HG02571 (cell line): Measurements from ENCODE around the gene ERCC6.

Experiments used
- ATAC-seq: cut with Tn5 transposase; IDR thresholded peaks from one replicate; pipeline ENCODE4 v1.9.1; 2021; ENCODE audit warnings: mild to moderate bottlenecking, moderate library complexity; ENCODE audit not compliant: unreplicated experiment

ERCC6 gene

DNA sequence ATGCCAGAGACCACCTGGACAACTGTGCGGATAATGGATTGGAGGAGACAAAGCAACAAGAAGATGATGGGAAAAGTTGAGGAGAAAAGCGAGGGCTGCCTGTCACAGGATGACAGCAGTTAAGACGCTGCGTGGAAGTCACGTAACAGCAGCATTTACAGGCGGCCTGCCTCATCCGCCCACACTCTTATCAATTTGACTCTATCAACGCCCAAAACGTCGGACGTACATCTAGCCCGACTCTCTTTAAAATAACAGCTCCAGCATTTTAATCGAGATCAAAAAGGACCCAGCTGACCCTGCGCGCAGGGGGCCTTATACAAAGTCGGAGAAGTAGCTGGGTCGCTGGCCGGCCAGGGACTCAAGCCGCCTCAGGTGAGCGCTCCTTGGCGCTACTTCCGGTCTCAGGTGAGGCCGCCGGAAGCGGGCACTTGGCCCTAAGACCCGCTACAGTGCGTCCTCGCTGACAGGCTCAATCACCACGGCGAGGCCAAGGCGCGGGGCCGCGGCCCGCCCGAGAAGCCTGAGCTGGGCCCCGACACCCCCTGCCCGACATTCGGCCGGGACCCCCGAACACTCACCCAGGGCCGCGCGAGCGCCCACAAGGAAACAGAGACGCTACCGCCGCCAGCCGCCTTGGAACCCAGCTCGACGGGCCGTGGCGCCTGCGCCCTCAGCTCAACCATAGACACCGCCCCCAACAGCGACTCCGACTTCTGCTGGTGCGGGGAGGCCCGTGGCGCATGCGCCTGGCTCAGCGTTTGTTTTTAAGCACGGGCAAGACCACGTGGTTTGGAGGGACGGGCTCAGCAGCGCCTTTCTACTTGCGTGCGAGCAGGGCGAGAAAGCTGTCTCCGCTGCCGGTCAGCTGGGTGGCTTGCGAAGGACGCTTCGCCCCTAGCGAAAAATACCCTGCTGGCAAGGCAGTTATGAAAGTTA lies at the start of gene ERCC6:
Gene ERCC6 (minus strand): TSS at position 741 of the 939 bp plus-strand sequence.
- ATAC-seq: peak; percentile 86

DNA sequence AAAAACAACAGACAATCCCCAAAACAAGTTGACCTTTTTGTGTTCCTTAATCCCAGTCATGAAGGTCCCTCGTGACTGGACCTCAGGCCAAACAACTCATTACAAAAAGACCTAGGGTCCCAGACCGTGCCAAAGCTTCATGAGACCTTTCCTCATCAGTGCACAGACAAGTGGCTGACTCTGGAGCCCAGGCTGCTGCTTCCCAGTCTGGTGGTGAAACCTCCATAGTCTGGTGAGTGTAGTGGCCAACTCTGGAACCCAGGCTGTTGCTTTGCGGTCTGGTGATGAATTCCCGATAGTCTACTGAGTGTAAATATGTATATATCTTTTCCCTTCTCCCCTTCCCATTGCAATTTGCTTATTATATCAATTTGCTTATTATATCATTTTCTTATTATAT lies 49.1 kb upstream of the ERCC6 start:
- ATAC-seq: no peak

- ATAC-seq: no peak
These were observed 46.5 kb upstream of the ERCC6 start for GRCh38 chr10:49585387-49585786.

GRCh38 chr10:49579621-49580020 lies 40.7 kb upstream of the ERCC6 start:
- no peak for ATAC-seq

DNA sequence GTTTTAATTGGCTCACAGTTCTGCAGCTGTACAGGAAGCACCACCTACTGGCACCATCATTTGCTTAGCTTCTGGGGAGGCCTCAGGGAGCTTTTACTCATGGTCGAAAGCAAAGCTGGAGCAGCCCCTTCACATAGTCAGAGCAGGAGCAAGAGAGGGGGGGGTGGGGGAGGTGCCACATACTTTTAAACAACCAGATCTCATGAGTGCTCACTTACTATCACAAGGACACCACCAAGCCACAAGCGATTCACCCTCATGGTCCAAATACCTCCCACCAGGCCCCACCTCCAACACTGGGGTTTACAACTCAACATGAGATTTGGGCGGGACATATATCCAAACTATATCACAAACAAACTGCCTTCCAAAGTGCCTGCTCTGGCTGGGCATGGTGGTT lies 39.5 kb upstream of the ERCC6 start:
- ATAC-seq: no peak

DNA sequence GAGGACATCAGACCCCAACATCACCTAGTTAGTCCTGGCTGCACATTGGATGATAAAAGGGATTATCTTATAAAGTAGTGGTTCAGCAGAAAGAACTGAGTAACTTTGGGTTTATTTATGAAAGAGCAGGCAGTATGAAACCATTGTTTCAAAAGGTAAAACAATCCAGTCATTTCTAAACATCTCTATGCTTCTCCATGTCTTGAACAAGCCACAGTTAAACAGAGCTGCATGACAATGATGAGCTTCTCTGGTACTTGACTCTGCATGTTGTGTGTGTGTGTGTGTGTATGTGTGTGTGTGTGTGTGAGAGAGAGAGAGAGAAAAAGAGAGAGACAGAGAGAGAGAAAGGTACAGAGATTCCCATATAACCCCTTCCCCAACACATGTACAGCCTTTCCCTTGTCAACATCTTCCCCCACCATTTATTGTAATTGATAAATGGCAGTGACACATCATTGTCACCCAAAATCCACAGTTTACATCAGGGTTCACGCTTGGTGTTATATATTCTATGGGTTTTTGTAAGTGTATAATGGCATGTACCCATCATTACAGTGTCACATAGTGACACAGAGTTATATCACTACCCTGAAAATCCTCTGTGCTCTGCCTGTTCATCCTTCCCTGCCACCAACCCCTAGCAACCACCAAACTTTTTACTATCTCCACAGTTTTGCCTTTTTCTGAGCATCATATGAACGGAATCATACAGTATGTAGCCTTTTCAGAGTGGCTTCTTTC lies 38.4 kb upstream of the ERCC6 start:
- no peak for ATAC-seq

DNA sequence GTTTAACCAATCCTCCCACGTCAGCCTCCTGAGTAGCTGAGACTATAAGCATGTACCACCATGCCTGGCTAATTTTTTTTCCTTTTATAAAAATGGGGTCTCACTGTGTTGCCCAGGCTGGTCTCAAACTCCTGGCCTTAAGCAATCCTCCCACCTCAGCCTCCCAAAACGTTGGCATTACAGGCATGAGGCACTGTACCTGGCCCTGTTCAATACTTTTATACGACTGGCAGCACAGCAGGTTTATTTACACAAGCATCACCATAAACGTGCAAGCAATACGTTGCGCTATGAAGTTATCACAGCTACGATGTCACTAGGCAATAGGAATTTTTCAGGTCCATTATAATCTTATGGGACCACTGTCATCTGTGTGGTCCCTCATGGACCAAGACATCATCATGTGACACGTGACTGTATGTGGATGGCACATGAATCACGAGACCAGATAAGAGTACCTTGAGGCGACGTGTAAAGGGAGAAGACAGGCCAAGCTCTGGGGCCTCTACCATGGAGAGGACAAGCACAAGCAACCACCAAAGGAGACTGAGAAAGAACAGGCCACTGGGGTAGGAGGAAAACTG lies 36.7 kb upstream of the ERCC6 start:
- ATAC-seq: no peak

- no peak for ATAC-seq
These were observed 33.7 kb upstream of the ERCC6 start for GRCh38 chr10:49572594-49573114.

- ATAC-seq: no peak
These were observed 32.5 kb upstream of the ERCC6 start for GRCh38 chr10:49571388-49571787.

- ATAC-seq: no peak
These were observed 30.2 kb upstream of the ERCC6 start for GRCh38 chr10:49569031-49569631.

DNA sequence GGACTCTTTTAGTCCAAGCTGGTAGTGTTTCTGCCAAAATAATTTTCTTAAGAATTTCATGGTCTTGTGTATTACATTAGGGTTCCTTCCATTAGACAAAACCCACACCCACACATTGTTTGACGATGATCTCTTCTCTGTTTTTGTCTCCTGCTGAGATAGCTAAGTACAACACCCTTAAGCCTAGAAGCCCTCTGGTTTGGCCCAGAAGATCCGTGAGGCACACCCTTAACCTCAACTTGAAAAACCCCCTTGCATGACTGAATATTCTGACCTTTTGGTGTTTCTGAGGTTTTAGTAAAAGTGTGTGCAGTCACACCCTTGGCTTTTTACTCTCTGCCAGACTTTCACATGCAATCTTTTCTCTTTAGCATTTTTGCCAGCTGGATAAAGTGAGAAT lies 29.3 kb upstream of the ERCC6 start:
- no peak for ATAC-seq

DNA sequence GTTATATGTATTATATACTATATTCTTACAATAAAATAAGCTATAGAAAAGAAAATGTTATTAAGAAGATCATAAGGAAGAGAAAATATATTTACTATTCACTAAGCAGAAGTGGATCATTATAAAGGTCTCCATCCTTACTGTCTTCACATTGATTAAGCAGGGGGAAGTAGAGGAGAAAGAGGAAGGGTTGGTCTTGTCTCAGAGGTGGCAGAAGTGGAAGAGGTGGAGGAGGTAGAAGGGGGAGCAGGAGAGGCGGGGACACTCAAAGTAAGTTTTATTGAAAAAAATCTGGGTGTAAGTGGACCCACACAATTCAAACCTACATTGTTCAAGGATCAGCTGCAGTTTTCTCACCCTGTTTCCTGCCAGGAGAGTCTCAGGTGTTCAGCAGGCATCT lies 28.9 kb upstream of the ERCC6 start:
- ATAC-seq: no peak

DNA sequence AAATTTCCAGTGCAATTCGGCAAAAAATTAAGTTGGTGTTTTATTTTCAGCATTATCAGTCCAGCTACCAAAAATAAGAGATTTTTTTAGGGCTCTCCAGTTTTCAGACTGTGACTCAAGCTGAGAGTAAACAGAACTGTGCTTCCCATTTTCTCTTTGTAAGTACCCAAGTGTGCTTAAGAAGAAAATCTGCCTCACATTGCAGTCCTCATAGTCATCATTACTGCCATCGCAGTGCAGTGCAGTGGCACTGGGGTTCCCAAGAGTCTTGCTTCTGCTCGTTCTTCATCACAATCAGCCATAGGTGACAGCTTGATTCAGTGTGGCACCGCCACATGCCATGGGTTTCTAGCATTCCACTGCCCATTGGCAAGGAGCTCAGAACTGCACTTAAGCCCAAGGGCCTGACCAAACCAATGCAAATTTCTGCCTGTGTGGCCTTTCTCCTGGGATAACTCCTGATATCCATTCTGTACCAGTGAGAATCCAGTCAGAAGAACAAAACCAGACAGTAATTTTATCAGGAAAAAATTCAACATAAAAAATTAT lies 25.6 kb upstream of the ERCC6 start:
- ATAC-seq: no peak

DNA sequence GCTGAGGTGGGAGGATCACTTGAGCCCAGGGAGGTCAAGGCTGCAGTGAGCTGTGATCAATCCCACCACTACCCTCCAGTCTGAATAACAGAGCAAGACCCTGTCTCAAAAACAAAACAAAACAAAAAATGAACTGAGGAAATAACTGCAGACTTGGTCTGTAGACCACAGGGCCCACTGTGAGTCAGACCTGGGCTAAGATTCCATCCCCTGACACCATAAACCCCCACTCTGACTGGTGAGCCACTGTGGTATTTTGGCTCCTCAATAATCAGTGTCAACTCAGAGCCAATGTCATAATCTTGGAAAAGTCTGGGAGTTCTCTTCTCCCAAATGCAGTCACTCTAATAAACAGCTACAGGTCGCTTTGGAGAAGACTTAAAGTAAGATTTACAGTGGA lies 24.0 kb upstream of the ERCC6 start:
- ATAC-seq: no peak

GRCh38 chr10:49560526-49560925 lies 21.6 kb upstream of the ERCC6 start:
- no peak for ATAC-seq

GRCh38 chr10:49559476-49559875 lies 20.6 kb upstream of the ERCC6 start:
- ATAC-seq: no peak

DNA sequence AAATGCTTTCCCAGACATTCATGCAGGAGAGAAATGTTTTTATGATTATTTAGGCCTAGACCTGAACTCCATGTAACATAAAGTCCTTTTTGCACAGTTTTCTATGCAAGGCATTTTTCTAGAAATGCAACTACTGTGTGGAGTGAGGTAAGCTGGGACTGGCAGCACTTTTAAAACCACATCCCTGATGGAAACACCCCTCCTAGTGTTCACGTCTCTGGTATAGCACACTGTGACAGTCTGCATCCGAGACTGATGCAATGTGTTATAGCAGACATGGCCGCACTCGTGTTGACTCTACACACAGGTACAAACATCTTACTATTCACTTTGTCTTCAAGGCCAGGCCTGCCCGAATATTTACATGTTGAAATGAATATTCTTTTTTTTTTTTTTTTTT lies 19.3 kb upstream of the ERCC6 start:
- ATAC-seq: no peak

- ATAC-seq: no peak
These were observed 18.8 kb upstream of the ERCC6 start for GRCh38 chr10:49557681-49558080.

DNA sequence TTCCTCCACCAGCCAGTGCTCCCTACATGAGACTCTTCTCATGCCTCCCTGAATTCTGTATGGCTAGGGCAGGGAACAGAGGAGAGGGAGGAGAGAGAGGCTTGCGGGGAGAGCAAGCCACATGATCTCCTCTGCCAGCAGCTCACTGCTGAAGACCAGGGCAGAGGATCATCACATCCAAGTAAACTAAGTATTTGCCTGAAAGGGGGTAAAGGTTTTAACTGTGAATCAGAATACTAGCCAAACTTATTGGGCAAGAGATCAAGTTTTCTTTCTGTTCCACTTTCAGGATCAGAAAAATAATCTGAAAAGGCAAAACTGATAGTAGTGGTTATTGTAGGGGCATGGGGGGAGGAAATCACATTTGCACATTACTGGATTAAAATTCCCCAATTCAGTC lies 17.8 kb upstream of the ERCC6 start:
- ATAC-seq: no peak

DNA sequence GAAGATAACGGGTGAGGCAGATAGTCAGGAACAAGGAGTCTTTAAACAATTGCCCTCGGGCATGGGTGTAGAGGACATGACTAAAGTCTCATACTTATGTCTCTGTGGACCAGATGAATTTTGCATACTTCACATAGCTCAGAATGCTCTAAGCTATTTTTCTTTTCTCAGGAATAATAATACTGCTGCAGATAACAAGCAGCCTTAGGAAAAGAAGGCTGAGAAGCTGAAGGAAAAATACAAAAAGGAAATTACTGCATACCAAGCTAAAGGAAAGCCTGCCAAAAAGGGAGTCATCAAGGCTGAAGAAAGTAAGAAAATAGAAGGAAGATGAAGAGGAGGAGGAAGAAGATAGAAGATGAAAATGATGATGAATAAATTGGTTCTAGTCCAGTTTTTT lies 13.4 kb upstream of the ERCC6 start:
- ATAC-seq: no peak

DNA sequence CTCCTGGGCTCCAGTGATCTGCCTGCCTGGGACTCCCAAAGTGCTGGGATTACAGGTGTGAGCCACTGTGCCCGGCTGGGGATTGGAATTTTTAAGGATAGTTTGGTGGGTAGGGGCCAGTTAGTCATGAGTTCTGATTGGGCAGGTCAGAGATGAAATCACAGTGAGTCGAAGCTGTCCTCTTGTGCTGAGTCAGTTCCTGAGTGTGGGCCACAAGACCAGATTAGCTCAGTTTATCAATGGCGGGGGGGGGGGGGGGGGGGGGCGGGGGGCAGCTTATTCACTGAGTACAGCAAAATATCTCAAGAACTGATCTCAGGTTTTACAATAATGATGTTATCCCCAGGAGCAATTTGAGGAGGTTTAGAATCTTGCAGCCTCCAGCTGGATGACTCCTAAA lies 11.6 kb upstream of the ERCC6 start:
- ATAC-seq: no peak
